ENCODE results near the gene SLC25A39. TPM values are rescaled to one million over a fixed set of nuclear protein-coding genes. Genes with fewer than 3 reads are reported as not detected.
A peak's percentile ranks its signal among the peaks of the same experiment; 100 is the strongest.

SLC25A39 gene
- total and polyA plus RNA-seq, 2 of the 13 experiments (the other 11 are each of a cell fraction or from before 2014, with no cell fraction given) = 144 to 151 TPM

DNA sequence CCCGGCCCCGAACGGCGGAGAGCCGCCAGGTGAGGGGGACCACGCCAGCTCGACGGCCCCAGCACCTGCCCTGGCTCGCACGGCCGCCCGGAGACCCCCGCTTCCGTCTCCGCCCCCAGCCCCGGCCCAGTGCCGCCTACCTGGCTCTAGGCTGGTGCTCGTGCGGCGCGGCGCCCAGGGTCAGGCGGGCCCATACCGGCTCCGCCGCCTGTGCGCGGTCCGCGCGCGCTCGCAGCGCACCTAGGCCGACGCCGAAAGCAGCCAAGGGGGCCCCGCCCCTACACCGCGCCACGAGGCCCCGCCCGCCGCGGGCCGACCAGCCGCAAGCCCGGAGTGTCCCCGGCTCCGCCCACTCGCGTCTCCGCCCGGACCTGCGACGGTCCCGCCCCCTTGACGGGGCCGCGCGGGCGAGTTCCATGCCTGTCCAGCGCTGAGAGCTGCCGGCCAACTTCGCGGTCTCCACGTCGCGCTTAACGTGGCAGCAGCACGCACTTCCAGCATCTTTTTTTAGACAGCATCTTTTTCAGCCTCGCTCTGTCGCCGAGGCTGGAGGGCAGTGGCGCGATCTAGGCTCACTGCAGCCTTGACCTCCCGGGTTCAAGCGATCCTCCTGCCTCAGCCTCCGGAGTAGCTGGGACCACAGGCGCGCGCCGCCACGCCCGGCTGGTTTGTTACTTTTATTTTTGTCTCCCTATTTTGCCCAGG lies at the start of gene SLC25A39 (continued):
- TF ChIP-seq, protein P1, sequence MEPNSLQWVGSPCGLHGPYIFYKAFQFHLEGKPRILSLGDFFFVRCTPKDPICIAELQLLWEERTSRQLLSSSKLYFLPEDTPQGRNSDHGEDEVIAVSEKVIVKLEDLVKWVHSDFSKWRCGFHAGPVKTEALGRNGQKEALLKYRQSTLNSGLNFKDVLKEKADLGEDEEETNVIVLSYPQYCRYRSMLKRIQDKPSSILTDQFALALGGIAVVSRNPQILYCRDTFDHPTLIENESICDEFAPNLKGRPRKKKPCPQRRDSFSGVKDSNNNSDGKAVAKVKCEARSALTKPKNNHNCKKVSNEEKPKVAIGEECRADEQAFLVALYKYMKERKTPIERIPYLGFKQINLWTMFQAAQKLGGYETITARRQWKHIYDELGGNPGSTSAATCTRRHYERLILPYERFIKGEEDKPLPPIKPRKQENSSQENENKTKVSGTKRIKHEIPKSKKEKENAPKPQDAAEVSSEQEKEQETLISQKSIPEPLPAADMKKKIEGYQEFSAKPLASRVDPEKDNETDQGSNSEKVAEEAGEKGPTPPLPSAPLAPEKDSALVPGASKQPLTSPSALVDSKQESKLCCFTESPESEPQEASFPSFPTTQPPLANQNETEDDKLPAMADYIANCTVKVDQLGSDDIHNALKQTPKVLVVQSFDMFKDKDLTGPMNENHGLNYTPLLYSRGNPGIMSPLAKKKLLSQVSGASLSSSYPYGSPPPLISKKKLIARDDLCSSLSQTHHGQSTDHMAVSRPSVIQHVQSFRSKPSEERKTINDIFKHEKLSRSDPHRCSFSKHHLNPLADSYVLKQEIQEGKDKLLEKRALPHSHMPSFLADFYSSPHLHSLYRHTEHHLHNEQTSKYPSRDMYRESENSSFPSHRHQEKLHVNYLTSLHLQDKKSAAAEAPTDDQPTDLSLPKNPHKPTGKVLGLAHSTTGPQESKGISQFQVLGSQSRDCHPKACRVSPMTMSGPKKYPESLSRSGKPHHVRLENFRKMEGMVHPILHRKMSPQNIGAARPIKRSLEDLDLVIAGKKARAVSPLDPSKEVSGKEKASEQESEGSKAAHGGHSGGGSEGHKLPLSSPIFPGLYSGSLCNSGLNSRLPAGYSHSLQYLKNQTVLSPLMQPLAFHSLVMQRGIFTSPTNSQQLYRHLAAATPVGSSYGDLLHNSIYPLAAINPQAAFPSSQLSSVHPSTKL (CRISPR knock-in tag; IDR thresholded peaks at IDR 0.05) = no peak
- TF ChIP-seq, protein P2, sequence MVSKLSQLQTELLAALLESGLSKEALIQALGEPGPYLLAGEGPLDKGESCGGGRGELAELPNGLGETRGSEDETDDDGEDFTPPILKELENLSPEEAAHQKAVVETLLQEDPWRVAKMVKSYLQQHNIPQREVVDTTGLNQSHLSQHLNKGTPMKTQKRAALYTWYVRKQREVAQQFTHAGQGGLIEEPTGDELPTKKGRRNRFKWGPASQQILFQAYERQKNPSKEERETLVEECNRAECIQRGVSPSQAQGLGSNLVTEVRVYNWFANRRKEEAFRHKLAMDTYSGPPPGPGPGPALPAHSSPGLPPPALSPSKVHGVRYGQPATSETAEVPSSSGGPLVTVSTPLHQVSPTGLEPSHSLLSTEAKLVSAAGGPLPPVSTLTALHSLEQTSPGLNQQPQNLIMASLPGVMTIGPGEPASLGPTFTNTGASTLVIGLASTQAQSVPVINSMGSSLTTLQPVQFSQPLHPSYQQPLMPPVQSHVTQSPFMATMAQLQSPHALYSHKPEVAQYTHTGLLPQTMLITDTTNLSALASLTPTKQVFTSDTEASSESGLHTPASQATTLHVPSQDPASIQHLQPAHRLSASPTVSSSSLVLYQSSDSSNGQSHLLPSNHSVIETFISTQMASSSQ (IDR thresholded peaks at IDR 0.05; ENCODE audit: low read depth) = no peak
- TF ChIP-seq, protein P2 (CRISPR knock-in tag; IDR thresholded peaks at IDR 0.05; ENCODE audit: borderline replicate concordance) = peak; percentile 36; the same call in 1 of the 2 replicates
- peak; percentile 63; the same call in 1 of the 2 replicates for TF ChIP-seq ZFP82 (CRISPR knock-in tag; IDR thresholded peaks at IDR 0.05; ENCODE audit: borderline replicate concordance)
- TF ChIP-seq ZNF382 (CRISPR knock-in tag; IDR thresholded peaks at IDR 0.05; ENCODE audit: borderline replicate concordance) = no peak
- no peak for TF ChIP-seq ZBTB10 (CRISPR knock-in tag; IDR thresholded peaks at IDR 0.05; ENCODE audit: borderline replicate concordance)
- peak; percentile 12; the same call in 1 of the 2 replicates for TF ChIP-seq NR2F2 (IDR thresholded peaks at IDR 0.05; ENCODE audit: borderline replicate concordance, low read depth)
- TF ChIP-seq PBX3 (CRISPR knock-in tag; IDR thresholded peaks at IDR 0.05; ENCODE audit: borderline replicate concordance) = no peak
- TF ChIP-seq SKI (IDR thresholded peaks at IDR 0.05; ENCODE audit: partially characterized antibody) = peak; percentile 90
- TF ChIP-seq TEF (CRISPR knock-in tag; IDR thresholded peaks at IDR 0.05) = 0 out of 2 replicates have a peak, but pooled peaks have one; percentile 39
- no peak for TF ChIP-seq NONO (IDR thresholded peaks at IDR 0.05)
- TF ChIP-seq NONO (CRISPR knock-in tag; conservative IDR thresholded peaks at IDR 0.05) = peak; percentile 34; the same call in 1 of the 2 replicates
